ENCODE measurements around the gene NEDD4L. TPM values are rescaled to one million over a fixed set of nuclear protein-coding genes. Genes with fewer than 3 reads are reported as not detected.

The NEDD4L gene
- total RNA-seq, 1 donor from 2014 or later: 93.9 TPM

GRCh38 chr18:58110398-58110797 is 66.4 kb downstream of the NEDD4L start:
- Histone ChIP-seq H3K9me3 (ENCODE audit: insufficient read depth, low read depth, low read length) (no peaks in the 10 kb centered on the region), H3K36me3 (ENCODE audit: insufficient read depth, low read length) (no peaks in the 10 kb centered on the region), H2AFZ (ENCODE audit: low read depth, low read length) (no peak overlapping the region), H3K4me3 (ENCODE audit: insufficient read depth, low read depth, low read length) (no peak overlapping the region), H4K20me1 (ENCODE audit: insufficient read depth, low read length) (no peaks in the 10 kb centered on the region), H3K27ac (ENCODE audit: low read depth, low read length) (no peak overlapping the region), H3K9ac (ENCODE audit: low read length) (no peak overlapping the region), H3K27me3 (ENCODE audit: insufficient read depth, low read length) (no peaks in the 10 kb centered on the region), H3K4me1 (ENCODE audit: insufficient read depth, low read length) (no peaks in the 10 kb centered on the region), H3K79me2 (ENCODE audit: insufficient read depth, low read length) (no peaks in the 10 kb centered on the region), H3K4me2 (ENCODE audit: low read length) (no peak overlapping the region)
- no peak for DNase-seq (ENCODE audit: low read depth)
- no peak overlapping the region for H3K27ac Mint-ChIP-seq (ENCODE audit: unreplicated experiment)
- H3K4me1 Mint-ChIP-seq (ENCODE audit: low read depth, unreplicated experiment): peaks cover 3% of the 10 kb centered on the region
- H3K4me3 Mint-ChIP-seq (ENCODE audit: unreplicated experiment): no peak overlapping the region
- no peak for FAIRE-seq
- peaks cover 4% of the 10 kb centered on the region for H3K36me3 Mint-ChIP-seq (ENCODE audit: low read depth, unreplicated experiment)
- no peaks in the 10 kb centered on the region for H3K9me3 Mint-ChIP-seq (ENCODE audit: unreplicated experiment)
- no peak for TF ChIP-seq EZH2 (IDR thresholded peaks at IDR 0.05; ENCODE audit: insufficient read depth, low read length)
- TF ChIP-seq, protein P1, sequence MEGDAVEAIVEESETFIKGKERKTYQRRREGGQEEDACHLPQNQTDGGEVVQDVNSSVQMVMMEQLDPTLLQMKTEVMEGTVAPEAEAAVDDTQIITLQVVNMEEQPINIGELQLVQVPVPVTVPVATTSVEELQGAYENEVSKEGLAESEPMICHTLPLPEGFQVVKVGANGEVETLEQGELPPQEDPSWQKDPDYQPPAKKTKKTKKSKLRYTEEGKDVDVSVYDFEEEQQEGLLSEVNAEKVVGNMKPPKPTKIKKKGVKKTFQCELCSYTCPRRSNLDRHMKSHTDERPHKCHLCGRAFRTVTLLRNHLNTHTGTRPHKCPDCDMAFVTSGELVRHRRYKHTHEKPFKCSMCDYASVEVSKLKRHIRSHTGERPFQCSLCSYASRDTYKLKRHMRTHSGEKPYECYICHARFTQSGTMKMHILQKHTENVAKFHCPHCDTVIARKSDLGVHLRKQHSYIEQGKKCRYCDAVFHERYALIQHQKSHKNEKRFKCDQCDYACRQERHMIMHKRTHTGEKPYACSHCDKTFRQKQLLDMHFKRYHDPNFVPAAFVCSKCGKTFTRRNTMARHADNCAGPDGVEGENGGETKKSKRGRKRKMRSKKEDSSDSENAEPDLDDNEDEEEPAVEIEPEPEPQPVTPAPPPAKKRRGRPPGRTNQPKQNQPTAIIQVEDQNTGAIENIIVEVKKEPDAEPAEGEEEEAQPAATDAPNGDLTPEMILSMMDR (IDR thresholded peaks at IDR 0.05; ENCODE audit: insufficient read depth, low read depth, low read length): no peak
- H3K27me3 Mint-ChIP-seq (ENCODE audit: low read depth, unreplicated experiment): no peaks in the 10 kb centered on the region

GRCh38 chr18:58112174-58112573 is 68.1 kb downstream of the NEDD4L start:
- no peaks in the 10 kb centered on the region for H3K4me1 ChIP-seq (ENCODE audit: insufficient read depth, low read length)
- FAIRE-seq (no peak), DNase-seq (ENCODE audit: low read depth) (no peak)
- H3K4me1 Mint-ChIP-seq (ENCODE audit: low read depth, unreplicated experiment): peaks cover 3% of the 10 kb centered on the region
- H3K36me3 ChIP-seq (ENCODE audit: insufficient read depth, low read length): no peaks in the 10 kb centered on the region
- H3K9me3 Mint-ChIP-seq (ENCODE audit: unreplicated experiment): no peaks in the 10 kb centered on the region
- no peak overlapping the region for H3K4me2 ChIP-seq (ENCODE audit: low read length)
- TF ChIP-seq, protein P1 (IDR thresholded peaks at IDR 0.05; ENCODE audit: insufficient read depth, low read depth, low read length): no peak
- TF ChIP-seq EZH2 (IDR thresholded peaks at IDR 0.05; ENCODE audit: insufficient read depth, low read length): no peak
- H3K36me3 Mint-ChIP-seq (ENCODE audit: low read depth, unreplicated experiment): peaks cover 4% of the 10 kb centered on the region
- H3K4me3 ChIP-seq (ENCODE audit: insufficient read depth, low read depth, low read length): no peak overlapping the region
- H3K27me3 ChIP-seq (ENCODE audit: insufficient read depth, low read length): no peaks in the 10 kb centered on the region
- no peaks in the 10 kb centered on the region for H4K20me1 ChIP-seq (ENCODE audit: insufficient read depth, low read length)
- H3K27me3 Mint-ChIP-seq (ENCODE audit: low read depth, unreplicated experiment): no peaks in the 10 kb centered on the region
- H3K4me3 Mint-ChIP-seq (ENCODE audit: unreplicated experiment): no peak overlapping the region
- no peak overlapping the region for H3K27ac Mint-ChIP-seq (ENCODE audit: unreplicated experiment)
- no peaks in the 10 kb centered on the region for H3K9me3 ChIP-seq (ENCODE audit: insufficient read depth, low read depth, low read length)
- H3K79me2 ChIP-seq (ENCODE audit: insufficient read depth, low read length): no peaks in the 10 kb centered on the region
- no peak overlapping the region for H3K27ac ChIP-seq (ENCODE audit: low read depth, low read length)
- H2AFZ ChIP-seq (ENCODE audit: low read depth, low read length): no peak overlapping the region
- no peak overlapping the region for H3K9ac ChIP-seq (ENCODE audit: low read length)

DNA sequence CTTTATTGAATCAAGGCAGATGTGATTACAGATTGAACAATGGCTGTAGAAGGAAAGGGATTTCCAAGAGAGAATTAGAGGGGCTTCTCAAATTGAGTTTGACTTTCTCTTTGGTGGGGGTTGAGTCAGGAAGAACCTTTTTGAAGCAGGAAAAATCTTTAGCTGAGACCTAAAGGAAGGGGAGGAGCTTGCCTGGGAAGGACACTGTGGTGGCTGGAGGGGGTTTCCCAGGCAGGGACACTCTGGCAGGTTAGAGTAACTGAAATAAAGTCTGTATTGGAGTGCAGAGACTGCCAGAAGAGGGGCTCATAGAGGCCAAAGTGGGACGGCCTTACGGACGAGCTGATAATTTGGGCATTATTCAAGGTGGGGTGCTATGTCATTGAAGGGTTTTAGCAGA is 69.3 kb downstream of the NEDD4L start:
- H3K27me3 ChIP-seq (ENCODE audit: insufficient read depth, low read length): no peaks in the 10 kb centered on the region
- peaks cover 13% of the 10 kb centered on the region for H3K4me1 Mint-ChIP-seq (ENCODE audit: low read depth, unreplicated experiment)
- H3K36me3 ChIP-seq (ENCODE audit: insufficient read depth, low read length): no peaks in the 10 kb centered on the region

More for the DNA sequence above, 69.3 kb downstream of the NEDD4L start:
- TF ChIP-seq EZH2 (IDR thresholded peaks at IDR 0.05; ENCODE audit: insufficient read depth, low read length): no peak
- TF ChIP-seq, protein P1 (IDR thresholded peaks at IDR 0.05; ENCODE audit: insufficient read depth, low read depth, low read length): no peak
- no peaks in the 10 kb centered on the region for H3K79me2 ChIP-seq (ENCODE audit: insufficient read depth, low read length)
- no peaks in the 10 kb centered on the region for H4K20me1 ChIP-seq (ENCODE audit: insufficient read depth, low read length)
- no peak overlapping the region for H3K4me3 ChIP-seq (ENCODE audit: insufficient read depth, low read depth, low read length)
- Mint-ChIP-seq H3K9me3 (ENCODE audit: unreplicated experiment) (no peaks in the 10 kb centered on the region), H3K4me3 (ENCODE audit: unreplicated experiment) (no peak overlapping the region), H3K36me3 (ENCODE audit: low read depth, unreplicated experiment) (peaks cover 4% of the 10 kb centered on the region), H3K27ac (ENCODE audit: unreplicated experiment) (no peak overlapping the region), H3K27me3 (ENCODE audit: low read depth, unreplicated experiment) (no peaks in the 10 kb centered on the region)
- no peaks in the 10 kb centered on the region for H3K9me3 ChIP-seq (ENCODE audit: insufficient read depth, low read depth, low read length)
- H2AFZ ChIP-seq (ENCODE audit: low read depth, low read length): no peak overlapping the region
- DNase-seq (ENCODE audit: low read depth) (no peak), FAIRE-seq (no peak)
- H3K4me1 ChIP-seq (ENCODE audit: insufficient read depth, low read length): peaks cover 7% of the 10 kb centered on the region
- H3K27ac ChIP-seq (ENCODE audit: low read depth, low read length): no peak overlapping the region
- H3K9ac ChIP-seq (ENCODE audit: low read length): no peak overlapping the region
- no peak overlapping the region for H3K4me2 ChIP-seq (ENCODE audit: low read length)
